Right lobe of liver (tissue), 4 donors: Measurements from ENCODE around the gene RHBDL1.

Experiments
- CTCF ChIP-seq, 4 donors: fragments of 200-600 bp in 3 of 4; fragments of 450-650 bp in 1 of 4; IDR thresholded peaks; one replicate each; pipeline versions ENCODE4 v1.5.1 to v1.8.0; 2016 to 2022; ENCODE audit warnings: antibody characterized with exemption in 4 of 4, mild to moderate bottlenecking in 2 of 4
- POLR2A ChIP-seq: fragments of 450-650 bp; IDR thresholded peaks from one replicate; pipeline ENCODE4 v1.6.1; 2017; ENCODE audit warnings: antibody characterized with exemption, mild to moderate bottlenecking
- donor health status: DM: no; HTN: no; CAD: no.
- donor health status: DM: no; HTN: no; CAD: no.
- donor health status: DM: no; HTN: yes; CAD: no.

- TF ChIP-seq CTCF (IDR thresholded peaks at IDR 0.05) (no peak), POLR2A (no peak)
Observed at GRCh38 chr16:721765-722540, 46.5 kb downstream of the RHBDL1 start.
